Endothelial cell of umbilical vein (primary cell): Measurements from ENCODE around the gene DNAJC18. TPM values are rescaled to one million over a fixed set of nuclear protein-coding genes. Genes with fewer than 3 reads are reported as not detected.

Experiments
- BruUV-seq: library from RNA; stranded (reverse); fragments of 400-500 nt; replicated peaks from 2 replicates; lab custom pipeline; 2021; lab: Mats Ljungman, UMichigan
- CTCF ChIA-PET: fragments of 300-600, 350-600 bp; sonication (Branson Sonifier 250); formaldehyde crosslinking; loops from one replicate; lab custom pipeline; 2021; ENCODE audit warnings: antibody characterized with exemption, inconsistent platforms; lab: Charles Lee
- POLR2A ChIA-PET: fragments of 300-600, 350-600 bp; sonication (Branson Sonifier 250); formaldehyde crosslinking; loops from one replicate; lab custom pipeline; 2021; ENCODE audit warnings: antibody characterized with exemption, inconsistent platforms; lab: Charles Lee
- DNase-seq: peaks from one replicate; pipeline ENCODE4 v3.0.0-alpha.2; 2011; ENCODE audit warnings: low read depth, low spot score
- FAIRE-seq: peaks from 2 replicates; lab custom pipeline; 2011; peaks lifted over from hg19 to GRCh38; lab: Jason Lieb, UNC
- H2AFZ ChIP-seq: 2 replicates; pipeline ENCODE4 v1.6.0; 2012; ENCODE audit warnings: low read depth, low read length, control low read depth, inconsistent platforms
- H3K27ac ChIP-seq: 2 replicates; pipeline ENCODE4 v1.5.1; 2011; ENCODE audit warnings: low read depth, mild to moderate bottlenecking, control low read depth, low read length, moderate library complexity; ENCODE audit not compliant: insufficient read depth
- H3K27me3 ChIP-seq, 2 experiments: 2 replicates each; pipeline versions ENCODE4 v1.6.0 to v1.6.1; 2011; ENCODE audit warnings: low read length in 2 of 2, mixed read lengths in 1 of 2; ENCODE audit not compliant: control insufficient read depth in 2 of 2, insufficient read depth in 2 of 2
- H3K36me3 ChIP-seq, 2 experiments: 2 replicates in 1 of 2; 3 replicates in 1 of 2; pipeline ENCODE4 v1.5.1; 2011; ENCODE audit warnings: low read length in 2 of 2, mild to moderate bottlenecking in 1 of 2, moderate library complexity in 1 of 2; ENCODE audit not compliant: control insufficient read depth in 2 of 2, insufficient read depth in 2 of 2; ENCODE audit errors: extremely low read depth in 1 of 2
- H3K4me1 ChIP-seq: 3 replicates; pipeline ENCODE4 v1.5.1; 2011; ENCODE audit warnings: mild to moderate bottlenecking, low read length; ENCODE audit not compliant: control insufficient read depth, insufficient read depth; ENCODE audit errors: extremely low read depth
- H3K4me2 ChIP-seq: 2 replicates; pipeline ENCODE4 v1.6.1; 2011; ENCODE audit warnings: low read length, control low read depth, mixed read lengths; ENCODE audit not compliant: insufficient read depth
- H3K4me3 ChIP-seq, 3 experiments: fragments of 200-600 bp in 1 of 3; sonication (generic), shearing (Covaris generic) in 1 of 3; replicated peaks in 1 of 3; 2 replicates each; pipeline ENCODE4 v1.5.1; 2011 to 2016; ENCODE audit warnings: control low read depth in 3 of 3, low read length in 3 of 3, mild to moderate bottlenecking in 2 of 3, inconsistent platforms in 1 of 3, low read depth in 1 of 3, moderate library complexity in 1 of 3; ENCODE audit not compliant: insufficient read depth in 1 of 3
- H3K79me2 ChIP-seq: 2 replicates; pipeline ENCODE4 v1.6.0; 2012; ENCODE audit warnings: low read length, inconsistent platforms; ENCODE audit not compliant: control insufficient read depth, insufficient read depth
- H3K9ac ChIP-seq: replicated peaks from 2 replicates; pipeline ENCODE3; 2011; ENCODE audit warnings: low read length, control low read depth; ENCODE audit not compliant: insufficient read depth; ENCODE audit errors: extremely low read depth
- H3K9me1 ChIP-seq: replicated peaks from 3 replicates; pipeline ENCODE4 v1.6.0; 2011; ENCODE audit warnings: mild to moderate bottlenecking, low read length; ENCODE audit not compliant: control insufficient read depth, insufficient read depth; ENCODE audit errors: extremely low read depth
- H3K9me3 ChIP-seq: replicated peaks from 2 replicates; pipeline ENCODE4 v1.5.1; 2012; ENCODE audit warnings: low read length, inconsistent platforms; ENCODE audit not compliant: control insufficient read depth, insufficient read depth
- H4K20me1 ChIP-seq: replicated peaks from 2 replicates; pipeline ENCODE3; 2011; ENCODE audit warnings: mild to moderate bottlenecking, low read length; ENCODE audit not compliant: control insufficient read depth, insufficient read depth; ENCODE audit errors: extremely low read depth
- CTCF ChIP-seq, 2 donors: IDR thresholded peaks; 1 replicate in 1 of 2; 2 replicates in 1 of 2; pipeline ENCODE4 v1.5.1; 2011; ENCODE audit warnings: low read length in 2 of 2, mild to moderate bottlenecking in 2 of 2, moderate library complexity in 2 of 2, control low read depth in 1 of 2, inconsistent platforms in 1 of 2, low read depth in 1 of 2; ENCODE audit not compliant: insufficient read depth in 1 of 2; ENCODE audit errors: extremely low read depth in 1 of 2
- EZH2 ChIP-seq: IDR thresholded peaks from 2 replicates; pipeline ENCODE4 v1.6.1; 2012; ENCODE audit warnings: borderline replicate concordance, low read depth, mild to moderate bottlenecking, moderate library complexity, low read length, inconsistent platforms; ENCODE audit not compliant: severe bottlenecking
- FOS ChIP-seq: IDR thresholded peaks from 2 replicates; pipeline ENCODE4 v1.6.1; 2011; ENCODE audit warnings: mild to moderate bottlenecking, low read length, moderate library complexity, borderline replicate concordance; ENCODE audit not compliant: insufficient read depth
- GATA2 ChIP-seq: IDR thresholded peaks from 2 replicates; pipeline ENCODE4 v1.7.0; 2011; ENCODE audit warnings: low read depth, mild to moderate bottlenecking, moderate library complexity, mixed read lengths, low read length; ENCODE audit not compliant: insufficient read length, insufficient read depth
- JUN ChIP-seq: IDR thresholded peaks from 2 replicates; pipeline ENCODE4 v1.6.1; 2011; ENCODE audit warnings: borderline replicate concordance, low read depth; ENCODE audit not compliant: insufficient read length, insufficient read depth
- MAX ChIP-seq: IDR thresholded peaks from 2 replicates; pipeline ENCODE4 v1.6.1; 2011; ENCODE audit not compliant: insufficient read depth, insufficient read length
- MYC ChIP-seq: IDR thresholded peaks from one replicate; pipeline ENCODE4 v1.6.1; 2011; ENCODE audit warnings: mild to moderate bottlenecking, low read depth, low read length
- POLR2A ChIP-seq: IDR thresholded peaks from 2 replicates; pipeline ENCODE4 v1.6.1; 2012; ENCODE audit warnings: low read depth, mild to moderate bottlenecking, control low read depth, low read length
- POLR2AphosphoS5 ChIP-seq: IDR thresholded peaks from 2 replicates; pipeline ENCODE4 v1.6.1; 2012; ENCODE audit warnings: low read depth, mild to moderate bottlenecking, control low read depth, low read length, moderate library complexity; ENCODE audit not compliant: insufficient read depth
- dilution Hi-C: fragments of 300-500 bp; cut with MboI; formaldehyde crosslinking; loops from one replicate; pipeline ENCODE4 v1.15.0; 2019; ENCODE audit warnings: low sequenced_read_pairs; ENCODE audit not compliant: extremely low pct_ligation_motif_present
- intact Hi-C: fragments of 100-400 bp; cut with micrococcal nuclease; formaldehyde crosslinking; loops from one replicate; pipeline ENCODE4 v1.10.0; 2022
- polyA plus RNA-seq, 4 experiments: library from polyadenylated mRNA; depleted of rRNA in 3 of 4; stranded (reverse) in 3 of 4; unstranded in 1 of 4; fragments of >200 nt; gene quantifications; 2 replicates each; pipeline versions ENCODE4 v1.2.1 to v1.2.3, GENCODE V29; 2011 to 2012; ENCODE audit warnings: missing spikeins in 1 of 4
- total RNA-seq: library from RNA; stranded (reverse); gene quantifications from 2 replicates; pipeline ENCODE4 v1.2.3, GENCODE V29; 2021

DNAJC18 gene
- total and polyA plus RNA-seq, 2 donors (not counting 3 experiments of a cell fraction or from before 2014, with no cell fraction given) = 23.2 to 52.6 TPM

- H3K9ac ChIP-seq = peak overlapping the region; percentile 1
- H3K9me1 ChIP-seq = no peaks in the 10 kb centered on the region
- no TSS peak for BruUV-seq
- no peak for TF ChIP-seq JUN
- no peak for TF ChIP-seq FOS
- TF ChIP-seq POLR2A = no peak
- no peak for TF ChIP-seq POLR2AphosphoS5
- TF ChIP-seq EZH2 = no peak
- TF ChIP-seq GATA2 = no peak
- TF ChIP-seq MYC = no peak
- no peak for TF ChIP-seq MAX
- no peak for TF ChIP-seq CTCF (IDR thresholded peaks at IDR 0.05; ENCODE audit: extremely low read depth in 1 of 2, insufficient read depth in 1 of 2, low read depth in 1 of 2, low read length in 2 of 2)
- dilution Hi-C loops = loop anchor here (10.0 kb wide), 1 partner anchor 105 kb away; no protein-coding TSS in a partner anchor
- peak; percentile 61 for DNase-seq
- peaks cover 25% of the 10 kb centered on the region for H3K4me1 ChIP-seq
- H3K27ac ChIP-seq = peak overlapping the region; percentile 7
- ChIA-PET POLR2A (no interaction called here), CTCF (interaction anchor here (0.7 to 9.0 kb wide), 10 partner anchors 8 to 214 kb away, joined by 3 to 191 read pairs (median 3); partner anchors contain the start of gene SPATA24)
- peaks cover 10 to 20% of the 10 kb centered on the region in 2 experiments for H3K36me3 ChIP-seq
- no peaks in the 10 kb centered on the region for H3K27me3 ChIP-seq
- H2AFZ ChIP-seq = no peak overlapping the region
- H3K9me3 ChIP-seq = no peaks in the 10 kb centered on the region
- H3K79me2 ChIP-seq = no peaks in the 10 kb centered on the region
- no peak overlapping the region for H3K4me3 ChIP-seq
- H3K4me2 ChIP-seq = no peak overlapping the region
- FAIRE-seq = peak; percentile 53
- H4K20me1 ChIP-seq = no peaks in the 10 kb centered on the region
- intact Hi-C loops = loop anchor here (5.0 kb wide), 1 partner anchor 348 kb away; no protein-coding TSS in a partner anchor
Observed at GRCh38 chr5:139419226-139420192, 19.8 kb downstream of the DNAJC18 start.
